ENCODE data around the gene MED12. TPM values are rescaled to one million over a fixed set of nuclear protein-coding genes. Genes with fewer than 3 reads are reported as not detected.
A peak's percentile ranks its signal among the peaks of the same experiment; 100 is the strongest.

The MED12 gene
- total RNA-seq, 8 experiments from 2014 or later = 14.5 to 40.8 (median 19.7) TPM

GRCh38 chrX:71111921-71112431, 6.4 kb upstream of the MED12 start:
- no peak overlapping the region for H3K4me3 ChIP-seq
- 0 to 100% (median 51%) methylated on average over 1 to 2 of the region's 5 CpGs; no CpG with 5 or more reads in 5 of the 10 experiments for WGBS, 10 experiments
- in situ Hi-C loops (cut with MboI; ENCODE audit: low pct_unique_long_range_greater_than_20kb in 2 of 9, low sequenced_read_pairs in 9 of 9, unreplicated experiment in 9 of 9) = no loop called here
- H3K4me1 ChIP-seq (replicated peaks in 1 of 2) = peaks cover 5 to 12% of the 10 kb centered on the region in 2 donors
- ATAC-seq (replicated peaks in 6 of 8) = no peak
- H3K27ac ChIP-seq = no peak overlapping the region

- Histone ChIP-seq H3K4me3 (peak overlapping the region in 3 of 5 donors; percentile 53 to 90 (median 67)), H3K27ac (no peak overlapping the region), H3K4me1 (replicated peaks in 1 of 2) (peaks cover 4 to 6% of the 10 kb centered on the region in 2 donors)
- ATAC-seq (replicated peaks in 6 of 8) = no peak
- in situ Hi-C loops (cut with MboI; ENCODE audit: low pct_unique_long_range_greater_than_20kb in 2 of 9, low sequenced_read_pairs in 9 of 9, unreplicated experiment in 9 of 9) = no loop called here
- WGBS, 10 experiments = 70 to 100% (median 86%) methylated on average over 1 to 5 of the region's 10 CpGs; no CpG with 5 or more reads in 7 of the 10 experiments
Observed at GRCh38 chrX:71117358-71117757, 1.0 kb upstream of the MED12 start.

- in situ Hi-C loops (cut with MboI; ENCODE audit: low pct_unique_long_range_greater_than_20kb in 2 of 9, low sequenced_read_pairs in 9 of 9, unreplicated experiment in 9 of 9) = no loop called here
- ATAC-seq (replicated peaks in 6 of 8) = peak in 7 of 8 experiments; percentile 11 to 51 (median 34)
- WGBS, 10 experiments = 0 to 40% methylated on average over 1 to 2 of the region's 17 CpGs; no CpG with 5 or more reads in 8 of the 10 experiments
Observed at GRCh38 chrX:71118985-71119535, 664 bp downstream of the MED12 start.

GRCh38 chrX:71128166-71128833, 9.9 kb downstream of the MED12 start:
- no peaks in the 10 kb centered on the region for H3K4me1 ChIP-seq (replicated peaks in 1 of 2)
- in situ Hi-C loops (cut with MboI; ENCODE audit: low pct_unique_long_range_greater_than_20kb in 2 of 9, low sequenced_read_pairs in 9 of 9, unreplicated experiment in 9 of 9) = loop anchor here in 1 of 9 experiments (25.0 kb wide), 1 partner anchor 141 kb away; no protein-coding TSS in a partner anchor
- H3K4me3 ChIP-seq = no peak overlapping the region
- no peak overlapping the region for H3K27ac ChIP-seq
- ATAC-seq (replicated peaks in 6 of 8) = no peak
- WGBS, 10 experiments = 17 to 90% (median 65%) methylated on average over 2 to 9 of the region's 12 CpGs; no CpG with 5 or more reads in 5 of the 10 experiments

More at GRCh38 chrX:71118985-71119535, 664 bp downstream of the MED12 start:
- peak overlapping the region; percentile 53 to 90 (median 65) for H3K4me3 ChIP-seq
- peaks cover 4 to 6% of the 10 kb centered on the region in 2 donors for H3K4me1 ChIP-seq (replicated peaks in 1 of 2)
- H3K27ac ChIP-seq = peak overlapping the region in 1 of 2 donors; percentile 85

- no peak overlapping the region for H3K4me3 ChIP-seq
- H3K27ac ChIP-seq = no peak overlapping the region
- in situ Hi-C loops (cut with MboI; ENCODE audit: low pct_unique_long_range_greater_than_20kb in 2 of 9, low sequenced_read_pairs in 9 of 9, unreplicated experiment in 9 of 9) = loop anchor here in 1 of 9 experiments (25.0 kb wide), 1 partner anchor 142 kb away; no protein-coding TSS in a partner anchor
- no peaks in the 10 kb centered on the region for H3K4me1 ChIP-seq (replicated peaks in 1 of 2)
- 15 to 100% (median 79%) methylated on average over 1 to 6 of the region's 18 CpGs; no CpG with 5 or more reads in 4 of the 10 experiments for WGBS, 10 experiments
- peak; percentile 58 to 90 (median 80) for ATAC-seq (replicated peaks in 6 of 8)
Observed at GRCh38 chrX:71128915-71129765, 10.7 kb downstream of the MED12 start.

GRCh38 chrX:71131510-71131909, 13.1 kb downstream of the MED12 start:
- in situ Hi-C loops (cut with MboI; ENCODE audit: low pct_unique_long_range_greater_than_20kb in 2 of 9, low sequenced_read_pairs in 9 of 9, unreplicated experiment in 9 of 9) = loop anchor here in 1 of 9 experiments (25.0 kb wide), 1 partner anchor 144 kb away; no protein-coding TSS in a partner anchor
- no peaks in the 10 kb centered on the region for H3K4me1 ChIP-seq (replicated peaks in 1 of 2)
- H3K27ac ChIP-seq = no peak overlapping the region
- 64 to 100% methylated on average over 2 to 3 of the region's 4 CpGs; no CpG with 5 or more reads in 8 of the 10 experiments for WGBS, 10 experiments
- no peak overlapping the region for H3K4me3 ChIP-seq
- ATAC-seq (replicated peaks in 6 of 8) = no peak

- no peak overlapping the region for H3K27ac ChIP-seq
- ATAC-seq (replicated peaks in 6 of 8) = no peak
- 63% methylated on average over 6 of the region's 6 CpGs; no CpG with 5 or more reads in 9 of the 10 experiments for WGBS, 10 experiments
- H3K4me3 ChIP-seq = no peak overlapping the region
- peaks cover 0 to 5% of the 10 kb centered on the region in 2 donors for H3K4me1 ChIP-seq (replicated peaks in 1 of 2)
- in situ Hi-C loops (cut with MboI; ENCODE audit: low pct_unique_long_range_greater_than_20kb in 2 of 9, low sequenced_read_pairs in 9 of 9, unreplicated experiment in 9 of 9) = loop anchor here in 1 of 9 experiments (25.0 kb wide), 1 partner anchor 153 kb away; no protein-coding TSS in a partner anchor
Observed at GRCh38 chrX:71140440-71140839, 22.0 kb downstream of the MED12 start.

GRCh38 chrX:71143508-71143907, 25.1 kb downstream of the MED12 start:
- no peak for ATAC-seq (replicated peaks in 6 of 8)
- in situ Hi-C loops (cut with MboI; ENCODE audit: low pct_unique_long_range_greater_than_20kb in 2 of 9, low sequenced_read_pairs in 9 of 9, unreplicated experiment in 9 of 9) = loop anchor here in 1 of 9 experiments (25.0 kb wide), 1 partner anchor 156 kb away; no protein-coding TSS in a partner anchor
- H3K4me3 ChIP-seq = no peak overlapping the region
- H3K4me1 ChIP-seq (replicated peaks in 1 of 2) = peaks cover 5 to 7% of the 10 kb centered on the region in 2 donors
- 60 to 80% methylated on average over 2 of the region's 6 CpGs; no CpG with 5 or more reads in 8 of the 10 experiments for WGBS, 10 experiments
- H3K27ac ChIP-seq = no peak overlapping the region

GRCh38 chrX:71144651-71145050, 26.3 kb downstream of the MED12 start, which contains the start of gene NLGN3:
NLGN3 (plus strand) TSS chrX:71144841; CDS start chrX:71147750, 2,909 bp downstream.
- peak within 1 kb of the TSS; percentile 45 to 95 (median 59) for H3K4me3 ChIP-seq
- in situ Hi-C loops (cut with MboI; ENCODE audit: low pct_unique_long_range_greater_than_20kb in 2 of 9, low sequenced_read_pairs in 9 of 9, unreplicated experiment in 9 of 9) = loop anchor here in 1 of 9 experiments (25.0 kb wide), 1 partner anchor 157 kb away; no protein-coding TSS in a partner anchor
- ATAC-seq (replicated peaks in 6 of 8) = peak in 4 of 8 experiments; percentile 3 to 19 (median 16)
- peak within 1 kb of the TSS; percentile 46 to 53 for H3K27ac ChIP-seq
- H3K4me1 ChIP-seq (replicated peaks in 1 of 2) = peaks cover 5 to 7% of the 10 kb centered on the region in 2 donors
- WGBS, 10 experiments = no CpG with 5 or more reads among the region's 28 CpGs

GRCh38 chrX:71147496-71148277, 29.3 kb downstream of the MED12 start:
- no peak for ATAC-seq (replicated peaks in 6 of 8)
- WGBS, 10 experiments = 75 to 90% methylated on average over 2 to 12 of the region's 28 CpGs; no CpG with 5 or more reads in 8 of the 10 experiments
- peaks cover 5 to 7% of the 10 kb centered on the region in 2 donors for H3K4me1 ChIP-seq (replicated peaks in 1 of 2)
- H3K27ac ChIP-seq = no peak overlapping the region
- in situ Hi-C loops (cut with MboI; ENCODE audit: low pct_unique_long_range_greater_than_20kb in 2 of 9, low sequenced_read_pairs in 9 of 9, unreplicated experiment in 9 of 9) = loop anchor here in 1 of 9 experiments (25.0 kb wide), 1 partner anchor 160 kb away; no protein-coding TSS in a partner anchor
- no peak overlapping the region for H3K4me3 ChIP-seq

- peaks cover 5 to 7% of the 10 kb centered on the region in 2 donors for H3K4me1 ChIP-seq (replicated peaks in 1 of 2)
- H3K27ac ChIP-seq = no peak overlapping the region
- no peak for ATAC-seq (replicated peaks in 6 of 8)
- WGBS, 10 experiments = no CpG with 5 or more reads among the region's 8 CpGs
- no peak overlapping the region for H3K4me3 ChIP-seq
- in situ Hi-C loops (cut with MboI; ENCODE audit: low pct_unique_long_range_greater_than_20kb in 2 of 9, low sequenced_read_pairs in 9 of 9, unreplicated experiment in 9 of 9) = loop anchor here in 1 of 9 experiments (25.0 kb wide), 1 partner anchor 161 kb away; no protein-coding TSS in a partner anchor
Observed at GRCh38 chrX:71148278-71148663, 29.9 kb downstream of the MED12 start.
